Stomach (tissue), 4 donors: Measurements from ENCODE around the gene EPHB1.

Source experiments
- EP300 ChIP-seq: sonication (generic); formaldehyde crosslinking; IDR thresholded peaks from one replicate; pipeline ENCODE4 v1.6.1; 2017; ENCODE audit warnings: antibody characterized with exemption
- POLR2A ChIP-seq, 4 donors: fragments of 450-650 bp; IDR thresholded peaks; one replicate each; pipeline ENCODE4 v1.6.1; 2016; ENCODE audit warnings: antibody characterized with exemption in 4 of 4, control low read depth in 2 of 4, mild to moderate bottlenecking in 1 of 4, moderate library complexity in 1 of 4

GRCh38 chr3:135047061-135047460 is 252.0 kb downstream of the EPHB1 start:
- TF ChIP-seq POLR2A (IDR thresholded peaks at IDR 0.05): no peak
- TF ChIP-seq EP300: no peak
